Measurements from ENCODE around the gene SESN2.
"Not testable (repeated sequence)": the region's sequence is repeated elsewhere in the genome, so short reads cannot be mapped to it uniquely, and the experiment has no call there.

SESN2 gene

DNA sequence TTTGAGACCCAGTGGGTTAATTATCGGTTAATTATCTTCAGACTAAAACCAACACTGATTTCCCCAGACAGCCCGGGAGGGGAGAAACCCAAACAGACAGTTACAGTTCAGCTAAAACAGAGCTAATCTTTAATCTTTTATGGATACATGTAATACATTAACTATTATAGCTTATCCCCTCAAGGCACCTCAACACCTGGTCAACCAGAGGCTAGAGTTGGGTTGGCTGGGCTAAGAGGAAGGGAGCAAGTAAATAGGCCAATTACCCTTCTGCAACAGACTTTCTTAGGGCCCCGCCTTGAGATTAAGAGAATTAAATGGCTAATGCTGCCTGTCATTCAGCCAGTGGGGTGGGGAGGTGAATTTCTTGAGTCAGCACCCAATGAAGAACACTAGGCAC is 62.9 kb downstream of the SESN2 start:
- Mint-ChIP-seq H3K27ac (no peak overlapping the region), H3K27me3 (peaks cover 4 to 5% of the 10 kb centered on the region in 2 donors), H3K4me1 (peaks cover 8 to 14% of the 10 kb centered on the region in 2 donors), H3K9me3 (no peaks in the 10 kb centered on the region), H3K4me3 (no peak overlapping the region), H3K36me3 (no peaks in the 10 kb centered on the region)
- no peak for DNase-seq
- no peak for ATAC-seq (replicated peaks)

DNA sequence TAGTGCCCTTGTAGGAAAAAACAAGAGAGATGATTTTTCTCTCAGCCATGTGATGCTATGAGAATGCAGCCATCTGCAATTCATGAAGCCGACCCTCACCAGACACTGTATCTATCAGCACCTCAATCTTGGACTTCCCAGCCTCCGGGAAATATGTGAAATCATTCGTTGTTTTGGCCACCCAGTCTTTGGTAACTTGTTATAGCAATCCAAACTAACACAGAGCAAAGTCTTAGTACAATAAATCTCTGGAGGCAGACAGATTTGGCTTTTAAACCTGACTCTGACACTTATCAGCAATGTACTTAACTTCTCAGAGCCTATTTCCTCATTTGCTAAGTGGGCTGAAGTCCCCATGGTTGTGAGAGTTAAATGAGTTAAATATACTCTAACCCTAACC is 64.4 kb downstream of the SESN2 start:
- peaks cover 4 to 6% of the 10 kb centered on the region in 2 donors for H3K36me3 Mint-ChIP-seq
- peaks cover 19 to 30% of the 10 kb centered on the region in 2 donors for H3K4me1 Mint-ChIP-seq
- ATAC-seq (replicated peaks) (no peak), DNase-seq (no peak)
- H3K4me3 Mint-ChIP-seq: no peak overlapping the region
- H3K27ac Mint-ChIP-seq: no peak overlapping the region
- H3K9me3 Mint-ChIP-seq: no peaks in the 10 kb centered on the region
- H3K27me3 Mint-ChIP-seq: no peaks in the 10 kb centered on the region

DNA sequence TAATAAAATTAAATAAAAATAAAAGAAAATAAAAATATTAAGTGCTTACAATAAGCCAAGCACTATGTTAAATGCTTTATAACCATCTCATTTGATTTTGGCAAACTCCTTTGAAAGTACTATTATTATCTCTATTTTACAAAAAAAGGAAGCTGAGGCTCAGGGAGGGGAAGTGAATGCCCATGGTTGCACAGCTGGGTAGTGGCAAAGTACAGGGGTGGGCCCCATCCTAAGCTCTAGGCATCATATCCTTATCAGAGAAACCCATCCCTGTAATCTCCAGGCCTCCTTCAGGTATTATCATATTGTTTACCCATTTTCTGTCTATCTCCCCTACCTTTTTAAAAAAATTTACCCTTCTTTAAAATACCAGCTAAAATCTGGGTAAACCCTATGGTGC is 67.2 kb downstream of the SESN2 start:
- Mint-ChIP-seq H3K4me1 (peaks cover 26 to 45% of the 10 kb centered on the region in 2 donors), H3K4me3 (no peak overlapping the region), H3K27ac (peak overlapping the region; percentile 99), H3K36me3 (peaks cover 6 to 15% of the 10 kb centered on the region in 2 donors), H3K27me3 (no peaks in the 10 kb centered on the region), H3K9me3 (no peaks in the 10 kb centered on the region)
- no peak for DNase-seq
- no peak for ATAC-seq (replicated peaks)

DNA sequence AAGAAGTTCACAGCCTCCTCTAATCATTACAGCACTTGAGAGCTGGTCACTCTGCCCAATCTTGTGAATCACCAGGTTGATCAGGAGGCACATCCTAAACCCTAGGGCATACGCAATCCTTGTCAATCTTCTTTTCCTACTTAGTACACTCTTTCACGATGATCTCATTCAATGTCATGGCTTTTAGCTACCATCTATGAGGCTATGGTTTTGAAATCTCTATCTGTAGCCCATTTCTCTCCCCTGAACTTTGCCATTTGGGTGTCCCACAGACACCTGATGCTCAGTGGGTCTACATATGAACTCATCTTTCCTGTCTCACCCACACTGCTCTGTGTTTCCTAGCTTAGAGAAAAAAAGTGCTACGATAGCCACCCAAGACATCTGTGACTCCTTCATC is 67.7 kb downstream of the SESN2 start:
- no peaks in the 10 kb centered on the region for H3K9me3 Mint-ChIP-seq
- peak overlapping the region; percentile 99 for H3K27ac Mint-ChIP-seq
- H3K36me3 Mint-ChIP-seq: peaks cover 7 to 17% of the 10 kb centered on the region in 2 donors
- peak; percentile 23 to 28 for ATAC-seq (replicated peaks)
- no peaks in the 10 kb centered on the region for H3K27me3 Mint-ChIP-seq
- H3K4me3 Mint-ChIP-seq: no peak overlapping the region
- peaks cover 26 to 45% of the 10 kb centered on the region in 2 donors for H3K4me1 Mint-ChIP-seq
- no peak for DNase-seq

DNA sequence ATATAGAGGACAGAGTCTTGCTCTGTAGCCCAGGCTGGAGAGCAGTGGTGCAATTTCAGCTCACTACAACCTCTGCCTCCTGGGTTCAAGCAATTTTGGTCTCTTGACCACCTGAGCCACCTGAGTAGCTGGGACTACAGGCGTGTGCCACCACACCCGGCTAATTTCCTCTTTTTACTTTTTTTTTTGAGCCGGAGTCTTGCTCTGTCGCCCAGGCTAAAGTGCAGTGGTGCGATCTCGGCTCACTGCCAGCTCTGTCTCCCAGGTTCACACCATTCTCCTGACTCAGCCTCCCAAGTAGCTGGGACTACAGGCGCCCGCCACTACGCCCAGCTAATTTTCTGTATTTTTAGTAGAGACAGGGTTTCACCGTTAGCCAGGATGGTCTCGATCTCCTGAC is 68.1 kb downstream of the SESN2 start:
- H3K4me1 Mint-ChIP-seq: peaks cover 28 to 48% of the 10 kb centered on the region in 2 donors
- peaks cover 10 to 21% of the 10 kb centered on the region in 2 donors for H3K36me3 Mint-ChIP-seq
- ATAC-seq (replicated peaks) (peak; percentile 33 to 35), DNase-seq (peak; percentile 18)
- H3K9me3 Mint-ChIP-seq, H3K27me3 Mint-ChIP-seq: not testable (repeated sequence)
- H3K4me3 Mint-ChIP-seq: peak overlapping the region; percentile 94 to 95
- H3K27ac Mint-ChIP-seq: peak overlapping the region; percentile 99

DNA sequence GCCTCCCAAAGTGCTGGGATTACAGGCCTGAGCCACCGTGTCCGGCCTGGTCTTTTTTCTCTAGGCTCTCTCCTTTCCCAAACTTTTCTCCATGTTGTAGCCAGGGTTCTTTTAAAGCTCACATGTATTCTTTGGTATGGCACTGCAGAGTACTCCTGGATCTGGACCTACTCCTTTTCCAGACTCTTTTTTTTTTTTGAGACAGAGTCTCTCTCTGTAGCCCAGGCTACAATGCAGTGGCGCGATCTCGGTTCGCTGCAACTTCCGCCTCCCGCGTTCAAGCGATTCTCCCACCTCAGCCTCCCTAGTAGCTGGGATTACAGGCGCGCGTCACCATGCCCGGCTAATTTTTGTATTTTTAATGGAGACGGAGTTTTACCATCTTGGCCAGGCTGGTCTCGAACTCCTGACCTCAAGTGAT is 68.9 kb downstream of the SESN2 start:
- ATAC-seq (replicated peaks): no peak
- Mint-ChIP-seq H3K4me1 (peaks cover 35 to 55% of the 10 kb centered on the region in 2 donors), H3K36me3 (peaks cover 18 to 29% of the 10 kb centered on the region in 2 donors), H3K27me3 (no peaks in the 10 kb centered on the region), H3K9me3 (no peaks in the 10 kb centered on the region), H3K4me3 (peak overlapping the region; percentile 94 to 95), H3K27ac (peak overlapping the region; percentile 99)
- DNase-seq: no peak

DNA sequence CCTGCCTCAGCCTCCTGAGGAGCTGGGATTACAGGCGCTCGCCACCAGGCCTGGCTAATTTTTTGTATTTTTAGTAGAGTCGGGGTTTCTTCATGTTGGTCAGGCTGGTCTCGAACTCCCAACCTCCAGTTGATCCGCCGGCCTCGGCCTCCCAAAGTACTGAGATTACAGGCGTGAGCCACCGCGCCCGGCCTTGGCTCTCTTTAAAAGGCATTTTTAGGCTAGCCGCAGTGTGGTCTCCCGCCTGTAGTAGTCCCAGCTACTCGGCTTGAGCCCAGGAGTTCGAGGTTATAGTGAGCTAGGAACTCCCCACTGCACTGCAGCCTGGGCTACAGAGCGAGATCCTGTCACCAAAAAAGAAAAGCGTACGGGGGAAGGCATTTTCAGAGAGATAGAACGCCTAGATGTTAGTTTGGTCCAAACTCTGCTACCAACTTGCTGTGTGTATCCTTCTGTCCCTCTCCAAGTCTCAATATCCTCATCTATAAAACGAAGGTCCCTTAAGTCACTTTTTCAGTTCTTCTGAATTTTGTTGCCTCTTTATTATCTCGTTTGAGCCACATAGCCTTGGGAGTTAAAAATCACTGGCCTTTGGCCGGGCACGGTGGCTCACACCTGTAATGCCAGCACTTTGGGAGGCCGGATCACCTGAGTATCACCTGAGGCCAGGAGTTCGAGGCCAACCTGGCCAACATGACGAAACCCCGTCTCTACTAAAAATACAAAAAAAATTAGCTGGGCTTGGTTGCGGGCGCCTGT is 70.3 kb downstream of the SESN2 start:
- DNase-seq (peak; percentile 43), ATAC-seq (replicated peaks) (peak; percentile 41 to 45)
- Mint-ChIP-seq H3K36me3 (peaks cover 23 to 37% of the 10 kb centered on the region in 2 donors), H3K27me3 (no peaks in the 10 kb centered on the region), H3K4me1 (peaks cover 32 to 56% of the 10 kb centered on the region in 2 donors), H3K27ac (peak overlapping the region; percentile 99), H3K9me3 (no peaks in the 10 kb centered on the region), H3K4me3 (peak overlapping the region; percentile 94 to 95)
